Kidney (tissue), 14 donors: ENCODE measurements around the gene NRG2. TPM values are rescaled to one million over a fixed set of nuclear protein-coding genes. Genes with fewer than 3 reads are reported as not detected.

Experiments used
- DNase-seq, 5 donors: peaks; one replicate each; pipeline ENCODE4 v3.0.0-alpha.2; 2013 to 2020
- FAIRE-seq: peaks from 2 replicates; lab custom pipeline; 2012; peaks lifted over from hg19 to GRCh38; lab: Jason Lieb, UNC
- H3K27ac ChIP-seq, 2 donors: one replicate each; pipeline ENCODE4 v1.7.0; 2013; ENCODE audit warnings: low read depth in 2 of 2, low read length in 2 of 2, inconsistent platforms in 1 of 2
- H3K27me3 ChIP-seq: one replicate; pipeline ENCODE4 v1.7.1; 2013; ENCODE audit warnings: low read length, inconsistent platforms; ENCODE audit not compliant: control insufficient read depth, insufficient read depth
- H3K36me3 ChIP-seq, 3 donors: one replicate each; pipeline versions ENCODE4 v1.7.0 to v1.7.1; 2013; ENCODE audit warnings: low read length in 3 of 3, control low read depth in 1 of 3, inconsistent platforms in 1 of 3; ENCODE audit not compliant: insufficient read depth in 3 of 3, control insufficient read depth in 2 of 3
- H3K4me1 ChIP-seq, 3 donors: one replicate each; pipeline versions ENCODE4 v1.7.0 to v1.7.1; 2013; ENCODE audit warnings: low read length in 3 of 3, inconsistent platforms in 1 of 3, low read depth in 1 of 3; ENCODE audit not compliant: control insufficient read depth in 2 of 3, insufficient read depth in 2 of 3
- H3K4me3 ChIP-seq, 3 donors: one replicate each; pipeline versions ENCODE4 v1.7.0 to v1.8.1; 2013; ENCODE audit warnings: low read length in 3 of 3, control low read depth in 1 of 3, inconsistent platforms in 1 of 3
- H3K9ac ChIP-seq, 3 donors: one replicate each; pipeline versions ENCODE4 v1.7.0 to v1.7.1; 2013; ENCODE audit warnings: low read length in 3 of 3, control low read depth in 1 of 3, inconsistent platforms in 1 of 3
- H3K9me3 ChIP-seq, 3 donors: one replicate each; pipeline versions ENCODE4 v1.7.0 to v1.7.1; 2013; ENCODE audit warnings: low read length in 3 of 3, control low read depth in 1 of 3, inconsistent platforms in 1 of 3; ENCODE audit not compliant: control insufficient read depth in 2 of 3, insufficient read depth in 1 of 3
- intact Hi-C: fragments of 100-400 bp; cut with DNase I; formaldehyde crosslinking; loops from one replicate; pipeline ENCODE4 v1.11.1; 2022
- polyA plus RNA-seq: library from polyadenylated mRNA; stranded (reverse); fragments of 350-450 nt; fragmentation: Illumina TruSeq; extraction: RNeasy Lipid Tissue Mini Kit (QIAGEN cat#74804); gene quantifications from one replicate; pipeline ENCODE4 v1.2.3, GENCODE V29; 2014; ENCODE audit warnings: low read depth, low replicate concordance; ENCODE audit not compliant: insufficient read depth
- total RNA-seq: library from RNA; stranded (reverse); fragmentation: NEBNext Ultra II Directional; extraction: Animal tissue kit (Norgen Biotek cat#: 25700); gene quantifications from one replicate; pipeline ENCODE4 v1.2.1, GENCODE V29; 2021
- TF ChIP-seq, protein P1 (sequence below): IDR thresholded peaks from 3 replicates; pipeline ENCODE4 v1.5.1; 2012; ENCODE audit warnings: mild to moderate bottlenecking, moderate library complexity, borderline replicate concordance; ENCODE audit not compliant: insufficient read depth; ENCODE audit errors: extremely low read depth
- donor health status: control.
- donor health status: control.
- donor health status: control.
- donor health status: control.
- donor health status: control.
- donor health status: DM: yes; HTN: yes; CAD: no.
- donor health status: Normal renal cell carcinoma (clear cell type).

Gene NRG2
- total and polyA plus RNA-seq, 2 donors from 2014 or later: 1.9 to 4.6 TPM

- no peak overlapping the region for H3K4me3 ChIP-seq
- no peak overlapping the region for H3K27ac ChIP-seq
- peaks cover 0 to 5% (median 0%) of the 10 kb centered on the region in 3 donors for H3K4me1 ChIP-seq
- H3K27me3 ChIP-seq: no peaks in the 10 kb centered on the region
- no peak overlapping the region for H3K9ac ChIP-seq
- FAIRE-seq: no peak
- H3K36me3 ChIP-seq: no peaks in the 10 kb centered on the region
- intact Hi-C loops: no loop called here
- DNase-seq: no peak
- TF ChIP-seq, protein P1, sequence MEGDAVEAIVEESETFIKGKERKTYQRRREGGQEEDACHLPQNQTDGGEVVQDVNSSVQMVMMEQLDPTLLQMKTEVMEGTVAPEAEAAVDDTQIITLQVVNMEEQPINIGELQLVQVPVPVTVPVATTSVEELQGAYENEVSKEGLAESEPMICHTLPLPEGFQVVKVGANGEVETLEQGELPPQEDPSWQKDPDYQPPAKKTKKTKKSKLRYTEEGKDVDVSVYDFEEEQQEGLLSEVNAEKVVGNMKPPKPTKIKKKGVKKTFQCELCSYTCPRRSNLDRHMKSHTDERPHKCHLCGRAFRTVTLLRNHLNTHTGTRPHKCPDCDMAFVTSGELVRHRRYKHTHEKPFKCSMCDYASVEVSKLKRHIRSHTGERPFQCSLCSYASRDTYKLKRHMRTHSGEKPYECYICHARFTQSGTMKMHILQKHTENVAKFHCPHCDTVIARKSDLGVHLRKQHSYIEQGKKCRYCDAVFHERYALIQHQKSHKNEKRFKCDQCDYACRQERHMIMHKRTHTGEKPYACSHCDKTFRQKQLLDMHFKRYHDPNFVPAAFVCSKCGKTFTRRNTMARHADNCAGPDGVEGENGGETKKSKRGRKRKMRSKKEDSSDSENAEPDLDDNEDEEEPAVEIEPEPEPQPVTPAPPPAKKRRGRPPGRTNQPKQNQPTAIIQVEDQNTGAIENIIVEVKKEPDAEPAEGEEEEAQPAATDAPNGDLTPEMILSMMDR: no peak
- H3K9me3 ChIP-seq: no peaks in the 10 kb centered on the region
These were observed 88.6 kb downstream of the NRG2 start for GRCh38 chr5:139954462-139954861.

GRCh38 chr5:139954022-139954421 lies 89.1 kb downstream of the NRG2 start:
- DNase-seq: no peak
- intact Hi-C loops: no loop called here
- Histone ChIP-seq H3K4me1 (peaks cover 0 to 5% (median 0%) of the 10 kb centered on the region in 3 donors), H3K27ac (no peak overlapping the region), H3K27me3 (no peaks in the 10 kb centered on the region), H3K4me3 (no peak overlapping the region), H3K36me3 (no peaks in the 10 kb centered on the region), H3K9me3 (no peaks in the 10 kb centered on the region), H3K9ac (no peak overlapping the region)
- TF ChIP-seq, protein P1: no peak
- no peak for FAIRE-seq

DNA sequence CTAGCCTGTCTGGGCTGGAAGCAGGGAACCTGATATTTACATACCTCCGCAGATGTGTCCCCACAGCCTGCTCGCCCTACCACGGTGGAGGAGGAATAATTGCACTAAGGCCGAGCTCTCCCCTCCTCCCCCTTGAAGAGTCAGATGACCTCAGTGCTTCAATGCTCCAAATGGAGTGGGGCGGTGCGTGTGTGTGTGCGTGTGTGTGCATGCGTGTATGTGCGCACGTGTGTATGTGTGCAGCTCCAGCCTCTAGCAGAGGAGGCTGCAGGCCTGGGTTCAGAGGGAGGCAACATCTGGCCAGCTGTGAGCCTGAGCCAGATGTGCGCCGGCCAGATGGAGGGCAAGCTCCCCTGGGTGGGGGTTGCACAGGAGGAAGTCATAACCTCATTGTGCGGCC lies 90.5 kb downstream of the NRG2 start:
- no peak for FAIRE-seq
- Histone ChIP-seq H3K9me3 (no peaks in the 10 kb centered on the region), H3K9ac (no peak overlapping the region), H3K4me1 (peaks cover 0 to 5% (median 0%) of the 10 kb centered on the region in 3 donors), H3K27me3 (no peaks in the 10 kb centered on the region), H3K4me3 (no peak overlapping the region), H3K36me3 (no peaks in the 10 kb centered on the region), H3K27ac (no peak overlapping the region)
- peak in 3 of 5 donors; percentile 59 to 70 (median 64) for DNase-seq
- TF ChIP-seq, protein P1: no peak
- intact Hi-C loops: no loop called here

- Histone ChIP-seq H3K36me3 (no peaks in the 10 kb centered on the region), H3K27me3 (no peaks in the 10 kb centered on the region), H3K9me3 (no peaks in the 10 kb centered on the region), H3K4me3 (no peak overlapping the region), H3K27ac (no peak overlapping the region), H3K4me1 (peaks cover 0 to 5% (median 0%) of the 10 kb centered on the region in 3 donors), H3K9ac (no peak overlapping the region)
- TF ChIP-seq, protein P1: no peak
- no peak for DNase-seq
- no peak for FAIRE-seq
- intact Hi-C loops: no loop called here
These were observed 91.1 kb downstream of the NRG2 start for GRCh38 chr5:139951983-139952382.
